ENCODE results near the gene C10orf143. TPM values are rescaled to one million over a fixed set of nuclear protein-coding genes. Genes with fewer than 3 reads are reported as not detected.

C10orf143 gene
- total and polyA plus RNA-seq, 2 of the 8 experiments (the other 6 are each of a cell fraction or from before 2014, with no cell fraction given): 1.6 to 2.0 TPM

GRCh38 chr10:130136226-130137089 lies 25.8 kb upstream of the C10orf143 start, which contains the start of gene GLRX3 (continued):
- TF ChIP-seq POLR2AphosphoS5 (IDR thresholded peaks at IDR 0.05; ENCODE audit: low read depth, low read length) (peak; percentile 66), TBP (IDR thresholded peaks at IDR 0.05; ENCODE audit: low read depth, low read length) (peak; percentile 75; the same call in 1 of the 2 replicates), CTCF (IDR thresholded peaks at IDR 0.05; ENCODE audit: control extremely low read depth in 1 of 3, insufficient read depth in 1 of 3, low read depth in 1 of 3, low read length in 3 of 3) (no peak), BACH1 (IDR thresholded peaks at IDR 0.05; ENCODE audit: low read length) (no peak), RFX5 (IDR thresholded peaks at IDR 0.05; ENCODE audit: borderline replicate concordance, low read depth, low read length) (no peak), RXRA (IDR thresholded peaks at IDR 0.05; ENCODE audit: insufficient read depth, low read depth, low read length) (no peak), SP2 (IDR thresholded peaks at IDR 0.05; ENCODE audit: low read length) (no peak), E2F6 (IDR thresholded peaks at IDR 0.05) (0 out of 2 replicates have a peak, but pooled peaks have one; percentile 28), SIRT6 (IDR thresholded peaks at IDR 0.05; ENCODE audit: low read length) (no peak), JUN (IDR thresholded peaks at IDR 0.05; ENCODE audit: low read depth, low read length) (no peak), FOSL1 (IDR thresholded peaks at IDR 0.05; ENCODE audit: insufficient read depth, low read depth, low read length) (no peak), KDM4A (IDR thresholded peaks at IDR 0.05; ENCODE audit: low read depth, low read length, severe bottlenecking) (peak; percentile 86), KDM5A (IDR thresholded peaks at IDR 0.05; ENCODE audit: low read length) (peak; percentile 84), JUND (IDR thresholded peaks at IDR 0.05; ENCODE audit: low read length) (no peak)

Measured in H1 (cell line).